CD4-positive, alpha-beta T cell treated with Interleukin-21 for 1 hour (primary cell): ENCODE measurements around the gene TLE2.

Experiments
- DNase-seq: peaks from one replicate; pipeline ENCODE4 v3.0.0-alpha.2; 2020

The TLE2 gene

DNA sequence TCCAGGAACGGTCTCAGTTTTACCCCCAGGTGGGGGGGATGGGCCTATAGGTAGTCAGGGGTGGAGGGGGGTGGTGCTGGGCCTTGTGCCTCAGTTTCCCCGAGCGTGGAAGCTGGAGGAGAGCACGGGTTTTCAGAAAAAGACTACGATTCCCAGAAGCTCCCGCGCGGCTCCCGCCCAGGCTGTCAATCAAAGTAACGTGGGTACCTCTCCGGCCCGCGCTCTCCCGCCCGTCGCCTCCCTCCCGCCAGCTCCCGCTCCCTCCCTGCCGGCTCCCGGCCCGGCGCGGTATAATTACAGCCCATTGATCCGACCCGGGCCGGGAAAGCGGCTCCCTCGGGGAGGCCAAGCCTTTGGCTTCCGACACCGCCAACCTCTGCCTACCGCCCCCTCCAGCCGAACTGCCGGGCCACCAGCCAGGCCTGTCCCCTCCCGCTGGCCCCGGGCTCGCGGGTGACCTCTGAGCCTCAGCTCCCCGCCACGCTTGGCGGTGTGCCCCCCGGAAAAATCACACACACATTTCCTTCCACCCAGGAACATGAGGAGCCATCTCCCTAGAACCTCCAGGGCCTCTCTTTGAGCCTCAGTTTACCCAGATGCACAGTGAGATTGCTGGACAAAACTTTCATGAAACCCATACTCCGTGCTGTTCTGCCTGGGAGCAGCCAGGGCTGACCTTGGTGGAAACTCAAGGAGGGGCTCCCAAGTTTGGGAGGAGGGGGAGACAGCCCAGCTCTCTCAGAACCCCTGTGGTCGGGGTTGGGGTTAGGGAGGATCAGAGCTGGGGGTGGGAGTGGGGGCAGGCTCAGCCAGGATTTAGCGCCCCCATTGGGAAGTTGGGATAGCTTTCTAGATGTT is 7.3 kb upstream of the TLE2 start:
- DNase-seq: peak; percentile 82

DNA sequence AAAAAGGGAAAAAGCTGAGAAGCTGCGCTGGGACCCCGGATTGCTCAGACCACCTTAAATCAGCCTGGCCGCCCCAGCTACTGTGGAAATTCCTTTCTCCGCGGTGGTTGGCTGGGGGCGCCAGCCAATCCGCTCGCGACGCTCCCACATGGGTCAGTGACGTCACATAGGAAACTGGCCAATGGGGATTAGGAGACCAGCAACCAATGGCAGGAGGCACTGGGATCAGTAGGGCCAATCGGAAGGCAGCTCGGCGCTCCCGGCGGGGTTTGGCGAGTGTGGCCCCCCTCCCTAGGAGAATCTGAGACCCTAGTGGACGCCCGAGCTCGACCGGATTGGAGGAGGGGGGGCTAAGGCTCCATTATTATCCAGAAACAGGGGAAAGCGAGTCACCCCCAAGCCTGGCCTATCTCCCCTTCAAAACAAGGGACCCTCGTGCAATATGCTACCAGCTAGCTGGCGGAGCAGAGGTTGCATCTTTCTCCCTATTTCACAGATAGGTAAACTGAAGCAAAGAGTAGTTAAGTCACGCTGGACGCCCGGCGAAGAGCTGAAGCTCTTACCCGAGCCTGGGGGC is 6.5 kb upstream of the TLE2 start:
- peak; percentile 99 for DNase-seq

DNA sequence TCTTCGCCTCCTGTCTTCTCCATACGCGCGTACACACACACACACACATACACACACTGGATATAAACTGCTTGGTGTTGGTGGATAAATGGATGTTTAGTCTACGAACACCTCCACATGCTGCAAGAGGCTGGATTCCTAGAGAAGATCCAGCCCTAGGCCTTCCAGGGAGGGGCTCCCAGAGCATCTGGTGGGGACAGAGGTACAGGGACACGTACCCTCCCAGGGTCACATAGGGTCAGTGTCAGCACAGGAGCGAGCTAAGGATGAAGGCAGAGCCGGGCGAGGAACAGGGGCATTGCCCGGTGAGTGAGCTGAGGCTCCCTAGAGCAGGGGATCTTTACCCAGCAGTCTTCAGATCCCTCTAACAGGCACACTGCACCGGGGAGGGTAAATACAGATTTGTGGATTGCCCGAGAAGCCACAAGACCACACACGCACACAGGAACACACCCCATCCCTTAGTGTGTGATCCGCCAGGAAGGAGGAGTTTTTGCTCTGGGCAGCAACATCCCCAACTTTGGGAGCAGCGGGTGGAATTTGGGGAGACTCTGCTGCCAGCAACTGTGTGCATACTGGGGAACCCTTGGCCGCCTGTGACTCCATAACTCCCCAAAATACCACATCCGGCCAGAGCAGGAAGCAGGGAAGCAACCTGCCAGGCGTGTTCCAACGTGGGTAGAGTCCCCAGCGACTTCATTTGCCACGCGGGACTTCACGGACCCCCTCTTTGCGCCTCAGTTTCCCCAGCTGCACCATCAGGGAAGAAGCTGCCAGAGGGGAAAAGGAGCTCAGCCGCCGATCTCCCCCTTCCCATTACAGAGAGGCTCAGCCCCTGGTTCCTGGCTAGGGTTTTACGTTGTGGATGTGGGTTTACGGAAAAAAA is 5.8 kb upstream of the TLE2 start:
- DNase-seq: peak; percentile 45

DNA sequence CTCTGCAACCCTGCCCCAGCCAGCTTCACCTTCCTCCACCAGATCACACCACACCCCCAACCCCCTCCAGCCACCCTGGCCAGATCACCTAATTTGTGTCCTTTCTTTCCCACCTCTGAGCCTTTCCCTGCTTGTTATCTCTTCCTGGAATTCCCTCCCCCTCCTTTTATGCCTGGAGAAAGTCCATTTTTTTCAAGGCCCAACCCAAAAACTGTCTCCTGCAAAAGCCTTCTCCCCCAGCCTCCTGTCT is 5.3 kb upstream of the TLE2 start:
- no peak for DNase-seq

DNA sequence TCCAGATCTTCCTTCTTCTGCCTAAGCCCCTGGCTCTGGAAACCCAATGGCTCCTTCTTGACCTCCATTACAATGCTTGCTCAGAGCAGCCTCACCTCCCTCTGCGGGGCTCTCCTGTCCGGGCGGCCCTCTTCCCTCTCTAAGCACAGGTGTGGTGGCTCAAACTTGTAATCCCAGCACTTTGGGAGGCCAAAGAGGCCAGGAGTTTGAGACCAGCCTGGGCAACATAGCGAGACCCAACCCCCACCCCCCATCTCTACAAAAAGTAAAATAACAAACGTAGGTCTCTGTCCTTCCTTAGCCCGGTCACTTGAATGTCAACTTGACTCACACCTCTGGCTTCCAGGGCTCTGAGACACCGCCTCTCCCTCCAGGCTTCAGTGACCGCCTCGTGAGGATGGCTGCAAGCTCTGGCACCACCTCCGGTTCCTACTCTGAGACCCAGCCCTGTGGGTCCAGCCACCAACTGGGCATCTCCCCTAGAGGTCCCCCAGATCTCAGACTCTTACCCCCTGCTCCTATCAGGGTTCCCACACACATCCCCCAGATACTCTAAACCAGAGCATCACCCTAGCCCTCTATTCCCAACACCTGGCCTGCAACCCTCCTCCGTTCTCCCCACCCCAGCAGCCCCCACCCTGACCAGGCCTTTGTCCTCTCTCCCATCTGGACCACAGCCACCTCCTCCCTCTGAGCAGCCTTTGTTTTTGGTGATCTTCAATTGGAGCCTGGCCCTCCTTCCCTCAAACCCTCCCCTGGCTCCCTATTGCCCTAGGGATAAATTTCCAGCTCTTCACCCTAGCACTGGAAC is 4.7 kb upstream of the TLE2 start:
- DNase-seq: no peak

DNA sequence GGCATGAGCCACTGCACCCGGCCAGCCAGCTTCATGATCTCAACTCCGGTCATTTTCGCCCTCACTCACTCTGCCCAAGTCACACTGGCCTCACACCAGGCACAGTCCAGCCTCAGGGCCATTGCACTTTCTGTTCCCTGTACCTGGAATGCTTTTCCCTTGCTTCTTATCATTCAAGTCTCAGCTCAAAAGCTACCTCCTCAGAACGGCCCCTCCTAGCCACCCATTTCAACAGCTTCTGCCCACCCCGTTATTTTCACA is 2.5 kb upstream of the TLE2 start:
- no peak for DNase-seq

DNA sequence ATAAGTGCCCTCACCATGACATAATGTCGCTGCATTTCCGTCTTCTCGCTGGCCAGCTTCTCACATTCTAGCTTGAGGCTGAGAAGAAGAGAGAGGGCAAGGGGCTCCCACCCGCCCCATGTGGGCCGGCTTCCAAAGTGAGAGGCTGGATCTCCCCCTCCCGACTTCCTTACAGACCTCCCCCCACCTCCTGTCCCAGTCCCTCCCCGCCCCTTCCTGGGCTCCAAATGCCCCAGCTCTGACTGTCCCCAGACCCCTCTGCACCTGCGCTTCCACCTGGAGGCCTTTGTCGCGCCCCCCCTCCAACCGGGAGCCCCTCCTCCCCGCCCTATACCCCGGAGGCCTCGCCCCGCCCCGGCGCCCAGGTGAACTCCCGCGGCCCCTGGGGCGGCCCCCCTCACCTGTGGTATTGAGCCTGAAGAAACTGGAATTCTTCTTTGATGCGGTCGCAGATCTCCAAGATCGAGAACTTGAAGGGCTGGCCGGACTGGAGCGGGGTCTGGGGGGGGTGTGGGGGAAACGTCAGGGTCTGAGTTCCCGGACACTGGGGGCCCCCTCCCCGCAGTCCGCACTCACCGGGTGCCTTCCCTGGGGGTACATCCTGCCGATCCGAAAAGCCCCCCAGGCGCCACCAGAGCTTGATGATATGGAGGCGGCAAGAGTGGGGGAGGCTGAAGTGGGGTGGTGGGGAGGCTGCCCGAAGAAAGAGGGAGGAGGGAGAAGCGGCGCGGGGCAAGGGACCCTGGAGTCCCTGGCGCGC is 595 bp downstream of the TLE2 start:
- DNase-seq: peak; percentile 27

DNA sequence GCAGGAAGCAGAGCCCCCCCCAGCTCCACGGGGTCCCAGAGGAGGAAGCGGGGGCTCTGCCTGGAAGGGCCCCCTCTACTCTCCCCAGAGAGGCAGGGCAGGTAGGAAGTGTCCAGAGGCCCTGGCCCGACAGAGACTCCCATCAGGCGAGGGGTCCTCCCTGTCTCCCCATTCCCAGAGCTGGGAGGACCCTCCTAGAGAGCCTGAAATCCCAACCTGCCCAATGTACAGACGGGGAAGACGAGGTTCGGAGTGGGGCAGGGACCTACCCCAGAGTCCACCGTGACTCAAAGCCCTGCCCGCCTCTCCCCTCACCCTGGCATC is 1.1 kb downstream of the TLE2 start:
- DNase-seq: no peak

DNA sequence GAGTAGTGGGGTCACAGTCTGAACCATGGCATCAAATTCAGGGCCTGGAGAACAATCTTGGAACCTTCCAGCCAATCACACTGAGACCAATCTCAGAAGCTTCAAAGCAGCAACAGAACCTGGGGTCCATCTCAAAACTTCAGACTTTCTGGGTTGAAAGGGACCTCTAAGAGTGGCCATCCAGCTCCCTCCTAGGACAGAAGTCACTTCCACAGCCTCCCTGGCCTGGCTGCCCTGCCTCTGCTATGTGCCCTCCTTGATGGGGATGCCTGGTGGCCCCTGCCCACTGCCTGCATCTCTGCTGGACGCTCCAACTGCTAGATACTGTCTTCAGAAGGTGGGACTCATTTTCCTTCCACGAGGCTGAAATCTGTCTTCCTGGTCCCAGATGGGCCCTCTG is 1.8 kb downstream of the TLE2 start:
- DNase-seq: no peak

DNA sequence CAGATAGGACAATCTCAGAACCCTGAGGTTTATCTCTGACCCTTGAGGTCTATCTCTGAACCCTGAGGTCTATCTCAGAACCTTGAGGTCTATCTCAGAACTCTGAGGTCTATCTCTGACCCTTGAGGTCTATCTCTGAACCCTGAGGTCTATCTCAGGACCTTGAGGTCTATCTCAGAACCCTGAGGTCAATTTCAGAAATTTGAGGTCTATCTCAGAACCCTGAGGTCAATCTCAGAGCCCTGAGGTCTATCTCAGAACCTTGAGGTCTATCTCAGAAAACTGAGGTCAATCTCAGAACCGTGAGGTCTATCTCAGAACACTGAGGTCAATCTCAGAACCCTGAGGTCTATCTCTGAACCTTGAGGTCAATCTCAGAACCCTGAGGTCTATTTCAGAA is 2.3 kb downstream of the TLE2 start:
- no peak for DNase-seq

DNA sequence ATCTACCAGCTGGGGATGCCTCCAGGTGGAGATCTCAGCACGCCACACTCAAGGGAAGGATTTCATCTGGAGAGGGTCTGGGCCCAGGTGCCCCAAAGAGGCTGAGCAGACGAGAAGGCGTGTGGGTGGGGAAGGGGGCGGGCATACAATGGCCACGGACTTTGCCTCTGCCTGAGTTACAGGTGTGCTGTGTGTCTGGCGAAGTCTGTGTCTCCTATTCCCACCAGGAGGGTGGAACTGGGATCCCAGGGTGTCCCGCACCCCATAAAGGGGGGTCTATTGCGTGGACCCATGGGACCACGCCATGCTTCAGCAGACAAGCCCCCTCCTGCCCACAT is 3.6 kb downstream of the TLE2 start:
- no peak for DNase-seq

DNA sequence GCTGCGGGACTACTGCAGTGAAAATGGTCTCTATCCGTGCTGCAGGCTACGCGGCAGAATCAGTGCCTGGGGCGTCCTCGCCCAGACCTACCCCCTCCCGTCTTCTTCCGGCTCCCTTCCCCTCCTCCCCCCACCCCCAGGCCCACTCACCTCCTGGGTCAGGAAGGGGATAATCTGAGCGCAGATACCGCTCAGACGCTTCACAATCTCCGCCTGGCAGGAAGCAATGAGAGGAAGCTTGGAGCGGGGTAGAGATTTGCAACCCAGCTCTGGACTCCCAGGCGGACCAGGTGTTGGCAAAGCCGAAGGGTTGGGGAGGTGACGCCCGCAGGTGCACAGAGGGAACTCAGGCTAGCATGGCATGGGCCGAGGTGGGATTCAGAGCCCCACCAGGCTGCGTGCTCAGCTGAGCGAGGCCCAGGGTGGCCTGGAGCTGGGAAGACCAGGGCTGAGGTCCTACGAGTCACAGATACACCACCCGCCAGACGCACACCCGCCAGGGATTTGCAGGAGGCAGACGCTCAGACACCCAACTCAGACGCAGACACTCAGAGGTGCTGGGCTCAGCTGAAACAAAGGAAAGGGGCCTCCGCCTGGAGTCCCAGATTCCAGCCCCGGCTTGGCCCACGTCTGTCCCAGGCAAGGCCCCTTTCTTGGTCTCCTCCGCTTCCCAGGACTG is 4.1 kb downstream of the TLE2 start:
- DNase-seq: no peak

DNA sequence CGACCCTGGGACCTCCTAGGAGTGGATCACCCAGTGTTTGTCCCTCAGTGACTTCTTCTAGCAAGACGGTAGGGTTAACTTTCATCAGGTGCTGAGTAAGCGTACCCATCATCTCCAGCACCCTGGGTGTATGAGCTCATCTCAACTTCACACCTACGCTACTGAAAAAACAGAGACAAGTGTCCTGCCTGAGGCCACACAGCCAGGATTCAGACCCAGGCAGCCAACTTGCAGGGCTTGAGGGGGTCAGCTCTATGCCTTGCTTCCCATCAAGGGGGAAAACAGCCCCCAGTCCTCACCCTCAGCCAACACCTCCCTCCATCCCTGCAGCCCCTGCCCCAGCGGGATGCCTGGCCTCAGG is 4.6 kb downstream of the TLE2 start:
- DNase-seq: no peak

DNA sequence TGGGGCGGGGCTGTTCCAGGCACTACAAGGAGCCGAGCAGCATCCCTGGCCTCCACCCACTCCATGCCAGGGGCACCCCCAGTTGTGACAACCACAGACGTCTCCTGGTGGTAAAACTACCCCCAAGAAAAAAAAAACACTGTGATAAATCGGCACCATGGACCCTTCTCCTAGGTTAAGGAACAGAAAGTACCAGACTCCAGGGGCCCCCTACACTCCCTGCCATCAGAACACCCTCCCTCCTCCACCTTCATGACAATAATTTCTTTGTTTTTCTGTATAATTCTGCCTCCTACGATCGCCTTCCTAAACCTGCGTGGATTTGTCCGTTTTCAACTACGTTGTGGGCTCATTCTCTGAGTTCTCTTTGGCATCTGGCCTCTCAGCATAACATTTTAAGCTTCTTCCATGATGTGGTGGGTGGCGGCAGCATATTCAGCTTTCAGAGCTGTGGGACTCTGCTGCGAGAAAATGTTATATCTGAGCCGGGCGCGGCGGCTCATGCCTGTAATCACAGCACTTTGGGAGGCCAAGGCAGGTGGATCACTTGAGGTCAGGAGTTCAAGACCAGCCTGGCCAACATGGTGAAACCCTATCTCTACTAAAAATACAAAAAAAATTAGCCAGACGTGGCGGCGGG is 8.6 kb downstream of the TLE2 start:
- DNase-seq: no peak

DNA sequence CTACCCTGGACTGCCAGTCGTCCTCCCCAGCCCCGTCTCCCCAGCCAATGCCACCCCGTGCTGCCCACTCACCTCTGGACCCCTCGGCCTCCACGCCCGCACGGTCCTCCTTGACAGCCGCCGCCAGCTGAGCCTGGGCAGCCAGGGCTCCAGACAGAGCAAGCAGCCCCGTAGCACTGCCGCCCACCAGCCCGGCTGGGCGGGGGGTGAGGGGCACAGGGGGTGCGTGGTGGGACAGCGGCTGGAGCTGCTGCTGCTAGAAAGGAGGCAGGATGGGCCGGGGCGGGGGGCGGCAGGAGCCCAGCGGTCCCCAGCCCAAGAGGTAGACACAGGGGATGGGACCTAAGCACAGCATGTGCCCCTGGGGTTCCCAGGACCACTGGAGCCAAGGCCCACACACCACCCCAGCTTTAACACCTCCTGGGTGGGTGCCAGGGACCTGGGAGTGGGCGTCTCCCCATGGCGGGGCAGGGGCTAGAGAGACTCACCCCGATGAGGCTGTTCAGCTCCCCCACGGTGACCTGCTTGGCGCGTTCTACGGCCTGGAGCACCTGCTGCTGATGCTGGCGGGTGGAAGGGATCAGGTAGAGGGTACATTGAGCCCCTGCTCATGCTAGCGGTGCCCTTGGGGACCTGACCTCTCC is 9.7 kb downstream of the TLE2 start:
- no peak for DNase-seq

DNA sequence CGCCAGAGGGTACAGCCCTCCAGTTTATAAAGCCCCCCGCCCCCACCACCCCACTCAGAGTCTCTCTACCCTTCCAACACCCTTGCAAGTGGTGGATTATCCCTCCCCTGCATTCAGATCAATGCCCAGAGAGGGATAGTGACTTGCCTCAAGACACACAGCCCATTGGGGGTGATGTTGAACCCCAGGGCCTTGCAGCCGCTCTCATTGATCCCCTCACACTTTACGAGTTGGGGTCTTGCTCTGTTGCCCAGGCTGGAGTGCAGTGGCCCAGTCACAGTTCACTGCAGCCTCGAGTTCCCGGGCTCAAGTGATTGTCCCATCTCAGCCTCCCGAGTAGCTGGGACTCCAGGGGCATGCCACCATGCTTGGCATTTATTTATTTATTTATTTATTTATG is 11.2 kb downstream of the TLE2 start:
- DNase-seq: no peak

DNA sequence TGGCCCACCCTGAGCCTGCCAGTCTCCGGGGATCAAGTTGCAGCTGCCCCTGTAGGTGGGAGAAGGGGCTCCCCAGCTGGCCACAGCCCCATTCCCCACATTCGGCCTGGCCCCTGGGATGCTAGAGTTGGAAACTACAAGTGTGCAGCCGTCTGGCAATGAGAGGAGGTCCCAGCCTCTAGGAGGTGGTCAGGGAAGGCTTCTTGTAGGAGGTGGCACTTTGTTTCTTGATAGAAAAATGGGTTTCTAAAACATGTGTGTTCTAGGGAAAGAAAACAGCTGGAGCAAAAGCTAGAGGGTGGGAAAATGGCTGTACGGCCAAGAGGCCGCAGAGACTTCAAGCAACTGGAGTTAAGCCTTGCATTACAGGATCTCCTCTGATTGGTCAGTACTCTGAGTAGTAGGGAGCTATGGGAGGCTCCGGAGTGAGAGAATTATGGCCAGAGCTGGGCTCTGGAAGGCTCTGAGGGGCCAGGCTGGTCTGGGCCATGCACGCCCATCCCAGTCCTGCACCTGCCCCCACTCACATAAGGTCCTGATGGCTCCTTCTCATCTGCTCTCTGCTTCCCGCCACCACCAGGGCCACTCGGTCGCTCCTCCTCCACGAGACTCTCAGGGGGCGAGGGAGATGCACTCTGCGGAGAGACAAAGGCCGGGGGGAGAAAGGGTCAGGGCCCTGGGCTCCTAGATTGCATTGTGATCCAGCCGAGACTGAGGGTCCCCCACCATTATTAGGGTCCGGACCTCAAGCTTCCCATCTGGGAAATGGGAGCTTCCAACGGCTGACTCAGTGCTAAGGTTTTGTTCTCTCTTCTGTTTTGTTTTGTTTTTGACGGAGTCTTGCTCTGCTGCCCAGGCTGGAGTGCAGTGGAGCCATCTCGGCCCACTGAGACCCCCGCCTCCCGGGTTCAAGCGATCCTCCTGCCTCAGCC is 13.7 kb downstream of the TLE2 start:
- no peak for DNase-seq

DNA sequence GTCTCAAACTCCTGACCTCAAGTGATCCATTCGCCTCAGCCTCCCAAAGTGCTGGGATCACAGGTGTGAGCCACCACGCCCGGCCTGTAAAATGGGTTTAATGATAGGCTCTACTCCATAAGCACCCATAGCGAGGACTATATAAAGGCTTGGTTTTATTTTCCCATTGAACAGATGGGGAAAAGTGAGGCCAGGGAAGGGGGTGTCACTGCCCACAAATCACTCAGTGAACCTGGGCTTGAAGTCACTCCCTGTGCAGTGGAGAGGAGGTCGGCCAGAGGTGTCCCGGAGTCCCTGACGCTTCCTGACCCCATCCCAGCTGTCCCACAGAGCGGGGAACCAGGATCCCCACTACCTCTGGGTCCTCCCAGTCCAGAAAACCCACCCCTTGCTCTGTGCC is 14.9 kb downstream of the TLE2 start:
- DNase-seq: no peak

DNA sequence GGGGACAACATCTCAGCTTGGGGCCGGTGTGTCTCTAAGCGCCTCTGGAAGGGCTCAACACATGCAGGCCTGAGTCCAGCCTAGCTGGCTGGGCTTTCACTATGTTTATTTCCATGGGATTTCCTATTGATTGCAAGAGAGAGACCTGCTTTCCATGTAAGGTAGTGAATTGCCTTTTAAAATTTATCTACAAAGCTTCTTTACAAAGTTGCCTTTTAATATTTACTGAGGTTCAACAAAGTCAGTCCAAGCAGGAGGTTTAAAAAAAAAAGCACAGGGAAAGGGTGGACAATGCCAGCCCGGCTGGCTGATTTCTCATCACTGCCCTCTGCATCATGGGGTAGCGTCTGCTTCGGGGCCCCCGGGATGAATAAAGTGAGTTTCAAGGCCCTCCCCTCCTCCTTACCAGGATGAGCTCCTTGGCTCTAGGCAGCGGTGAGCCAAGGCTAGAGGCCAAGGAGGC is 15.8 kb downstream of the TLE2 start:
- no peak for DNase-seq

DNA sequence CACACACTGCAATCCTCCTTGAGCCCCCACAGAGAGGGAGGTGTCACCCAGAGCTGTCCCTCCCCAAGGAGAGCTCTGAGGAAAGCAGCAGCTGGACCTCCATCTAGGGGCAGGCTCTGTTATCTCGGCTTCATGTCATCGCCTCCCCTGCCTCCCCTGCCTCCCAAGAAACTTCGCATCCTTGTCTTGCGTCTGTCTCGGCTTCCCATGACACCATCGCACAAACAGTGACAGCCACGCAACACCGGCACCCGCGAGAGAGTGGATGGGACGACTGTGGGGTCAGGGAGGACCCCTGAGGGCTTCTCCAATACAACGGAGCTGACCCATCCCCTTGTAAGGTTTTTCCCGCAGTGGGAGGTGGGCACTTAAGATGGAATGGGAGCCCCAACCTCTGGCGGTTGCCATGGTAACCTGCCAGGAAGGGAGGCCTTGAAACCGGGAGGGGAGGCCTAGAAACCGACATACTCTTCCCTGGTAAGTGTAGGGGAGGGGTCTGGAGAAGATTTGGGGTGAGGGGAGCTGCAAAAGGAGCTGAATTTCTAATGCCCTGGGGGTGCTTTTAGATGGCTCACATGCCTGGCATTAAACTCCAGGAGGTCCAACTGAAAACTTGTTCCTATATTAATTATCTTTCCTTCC is 16.3 kb downstream of the TLE2 start:
- no peak for DNase-seq
